ENCODE measurements around the gene SART1.

DNA sequence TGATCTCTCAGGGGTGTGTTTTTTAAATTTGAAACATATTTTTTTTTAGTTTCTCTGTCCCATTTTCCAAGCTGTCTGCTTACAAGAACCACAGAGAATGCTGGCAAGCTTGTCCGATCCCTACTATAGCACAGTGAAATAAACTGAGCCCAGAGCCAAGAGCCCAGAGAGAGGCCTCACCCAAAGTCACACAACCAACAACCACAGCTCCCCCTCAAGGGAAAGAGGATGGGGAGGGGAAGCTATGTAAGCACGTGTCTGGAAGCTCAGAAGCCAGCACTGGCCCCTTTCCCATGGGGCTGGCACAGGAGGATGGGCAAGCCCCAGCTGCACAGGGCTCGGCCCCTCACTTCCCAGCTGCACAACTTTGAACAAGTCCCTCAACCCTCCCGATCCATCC is 3.2 kb upstream of the SART1 start:
- TF ChIP-seq CTCF (optimal IDR thresholded peaks at IDR 0.05 in 1 of 3, IDR thresholded peaks at IDR 0.05 in 1 of 3, conservative IDR thresholded peaks at IDR 0.05 in 1 of 3; ENCODE audit: extremely low read depth in 1 of 3, insufficient read depth in 2 of 3, low read length in 3 of 3) (no peak), EZH2 (IDR thresholded peaks at IDR 0.05; ENCODE audit: low read length) (no peak)
